ENCODE data around the gene APLP2.
"Not testable (repeated sequence)": the region's sequence is repeated elsewhere in the genome, so short reads cannot be mapped to it uniquely, and the experiment has no call there.

Gene APLP2

GRCh38 chr11:130094614-130095013 lies 24.9 kb downstream of the APLP2 start:
- no peak for DNase-seq

- no peak for DNase-seq
Observed at GRCh38 chr11:130095326-130095725, 25.6 kb downstream of the APLP2 start.

GRCh38 chr11:130096042-130096441 lies 26.3 kb downstream of the APLP2 start:
- DNase-seq = no peak

- DNase-seq = no peak
Observed at GRCh38 chr11:130096823-130097222, 27.1 kb downstream of the APLP2 start.

GRCh38 chr11:130097285-130097684 lies 27.6 kb downstream of the APLP2 start:
- DNase-seq = no peak

- no peak for DNase-seq
Observed at GRCh38 chr11:130099356-130099755, 29.7 kb downstream of the APLP2 start.

GRCh38 chr11:130100381-130101095 lies 30.8 kb downstream of the APLP2 start:
- no peak for DNase-seq

GRCh38 chr11:130101661-130102060 lies 32.0 kb downstream of the APLP2 start:
- no peak for DNase-seq

- DNase-seq = no peak
Observed at GRCh38 chr11:130102301-130103249, 32.9 kb downstream of the APLP2 start.

GRCh38 chr11:130103296-130103814 lies 33.7 kb downstream of the APLP2 start:
- no peak for DNase-seq

GRCh38 chr11:130106381-130106780 lies 36.7 kb downstream of the APLP2 start:
- no peak for DNase-seq

- DNase-seq = not testable (repeated sequence)
Observed at GRCh38 chr11:130108671-130109070, 39.0 kb downstream of the APLP2 start.

GRCh38 chr11:130109386-130109785 lies 39.7 kb downstream of the APLP2 start:
- DNase-seq = no peak

- no peak for DNase-seq
Observed at GRCh38 chr11:130110339-130111108, 40.8 kb downstream of the APLP2 start.

- DNase-seq = no peak
Observed at GRCh38 chr11:130112071-130112830, 42.6 kb downstream of the APLP2 start.

- no peak for DNase-seq
Observed at GRCh38 chr11:130114281-130114680, 44.6 kb downstream of the APLP2 start.

- no peak for DNase-seq
Observed at GRCh38 chr11:130114726-130115125, 45.0 kb downstream of the APLP2 start.

- no peak for DNase-seq
Observed at GRCh38 chr11:130115218-130115617, 45.5 kb downstream of the APLP2 start.

GRCh38 chr11:130118165-130118564 lies 48.5 kb downstream of the APLP2 start:
- DNase-seq = no peak

- DNase-seq = no peak
Observed at GRCh38 chr11:130118636-130119387, 49.1 kb downstream of the APLP2 start.

- DNase-seq = no peak
Observed at GRCh38 chr11:130120045-130120444, 50.4 kb downstream of the APLP2 start.

All from activated naive CD4-positive, alpha-beta T cell (primary cell).